COR-L47 (cell line): ENCODE measurements around the gene OTULINL.
"Not testable (repeated sequence)": the region's sequence is repeated elsewhere in the genome, so short reads cannot be mapped to it uniquely, and the experiment has no call there.

Experiments used
- DNase-seq: peaks from one replicate; lab custom pipeline; 2025; lab: John Stamatoyannopoulos, UW

The OTULINL gene

GRCh38 chr5:14581106-14581890 is at the start of gene OTULINL:
Gene OTULINL, plus strand, starts transcription at chr5:14581792. Its CDS starts 103 bp downstream, at chr5:14581895.
- DNase-seq = peak; percentile 68

GRCh38 chr5:14532180-14532579 is 49.4 kb upstream of the OTULINL start:
- DNase-seq = no peak

- peak; percentile 24 for DNase-seq
These were observed 46.8 kb upstream of the OTULINL start for GRCh38 chr5:14534773-14535172.

GRCh38 chr5:14545308-14545707 is 36.3 kb upstream of the OTULINL start:
- no peak for DNase-seq

GRCh38 chr5:14545862-14546261 is 35.7 kb upstream of the OTULINL start:
- DNase-seq = no peak

- DNase-seq = no peak
These were observed 33.9 kb upstream of the OTULINL start for GRCh38 chr5:14547666-14548065.

GRCh38 chr5:14551211-14551610 is 30.4 kb upstream of the OTULINL start:
- DNase-seq = no peak

- DNase-seq = no peak
These were observed 29.6 kb upstream of the OTULINL start for GRCh38 chr5:14552017-14552416.

- not testable (repeated sequence) for DNase-seq
These were observed 27.3 kb upstream of the OTULINL start for GRCh38 chr5:14554288-14554687.

- DNase-seq = no peak
These were observed 25.6 kb upstream of the OTULINL start for GRCh38 chr5:14556015-14556414.

GRCh38 chr5:14557203-14557770 is 24.3 kb upstream of the OTULINL start:
- no peak for DNase-seq

GRCh38 chr5:14557791-14558415 is 23.7 kb upstream of the OTULINL start:
- DNase-seq = no peak

- DNase-seq = peak; percentile 95
These were observed 21.4 kb upstream of the OTULINL start for GRCh38 chr5:14560091-14560595.

GRCh38 chr5:14561741-14562140 is 19.9 kb upstream of the OTULINL start:
- DNase-seq = no peak

- no peak for DNase-seq
These were observed 13.3 kb upstream of the OTULINL start for GRCh38 chr5:14568333-14568732.

GRCh38 chr5:14569948-14570691 is 11.5 kb upstream of the OTULINL start:
- DNase-seq = no peak

- DNase-seq = no peak
These were observed 9.7 kb upstream of the OTULINL start for GRCh38 chr5:14571901-14572300.

GRCh38 chr5:14572385-14572784 is 9.2 kb upstream of the OTULINL start:
- no peak for DNase-seq

- DNase-seq = no peak
These were observed 8.8 kb upstream of the OTULINL start for GRCh38 chr5:14572836-14573235.

GRCh38 chr5:14574096-14574495 is 7.5 kb upstream of the OTULINL start:
- DNase-seq = no peak

- DNase-seq = peak; percentile 27
These were observed 6.6 kb upstream of the OTULINL start for GRCh38 chr5:14574891-14575508.

GRCh38 chr5:14576206-14576605 is 5.4 kb upstream of the OTULINL start:
- no peak for DNase-seq
